Retinal pigment epithelial cell (primary cell): ENCODE data around the gene SND1.

Experiments
- DNase-seq: peaks from one replicate; pipeline ENCODE4 v3.0.0-alpha.2; 2010; ENCODE audit warnings: low read depth
- H3K4me3 ChIP-seq: 2 replicates; pipeline ENCODE4 v1.5.1; 2011; ENCODE audit warnings: mild to moderate bottlenecking, low read length, control low read depth, moderate library complexity
- TF ChIP-seq, protein P1 (sequence below): conservative IDR thresholded peaks from 2 replicates; pipeline ENCODE4 v1.5.1; 2011; ENCODE audit warnings: low read depth, low read length, control low read depth, inconsistent platforms

SND1 gene

DNA sequence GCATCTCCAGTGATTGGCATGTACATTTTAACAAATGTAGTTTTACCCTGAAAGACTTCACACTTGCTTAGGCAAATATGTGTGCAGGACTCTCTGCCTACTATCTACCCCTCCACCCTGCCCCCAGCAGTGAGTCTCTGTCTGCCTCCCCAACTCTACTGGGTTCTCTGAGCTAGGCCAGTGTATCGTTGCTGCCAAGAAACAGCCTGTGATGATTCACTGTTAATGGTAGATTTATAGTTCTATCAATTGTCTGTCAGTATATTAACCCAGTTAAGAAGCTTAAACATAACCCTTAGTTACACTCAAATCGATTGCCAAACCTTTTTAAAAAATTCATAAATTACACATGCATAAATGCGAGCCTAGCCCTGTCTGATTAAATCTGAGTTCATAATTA, 137.0 kb downstream of the SND1 start:
- no peak for DNase-seq
- TF ChIP-seq, protein P1, sequence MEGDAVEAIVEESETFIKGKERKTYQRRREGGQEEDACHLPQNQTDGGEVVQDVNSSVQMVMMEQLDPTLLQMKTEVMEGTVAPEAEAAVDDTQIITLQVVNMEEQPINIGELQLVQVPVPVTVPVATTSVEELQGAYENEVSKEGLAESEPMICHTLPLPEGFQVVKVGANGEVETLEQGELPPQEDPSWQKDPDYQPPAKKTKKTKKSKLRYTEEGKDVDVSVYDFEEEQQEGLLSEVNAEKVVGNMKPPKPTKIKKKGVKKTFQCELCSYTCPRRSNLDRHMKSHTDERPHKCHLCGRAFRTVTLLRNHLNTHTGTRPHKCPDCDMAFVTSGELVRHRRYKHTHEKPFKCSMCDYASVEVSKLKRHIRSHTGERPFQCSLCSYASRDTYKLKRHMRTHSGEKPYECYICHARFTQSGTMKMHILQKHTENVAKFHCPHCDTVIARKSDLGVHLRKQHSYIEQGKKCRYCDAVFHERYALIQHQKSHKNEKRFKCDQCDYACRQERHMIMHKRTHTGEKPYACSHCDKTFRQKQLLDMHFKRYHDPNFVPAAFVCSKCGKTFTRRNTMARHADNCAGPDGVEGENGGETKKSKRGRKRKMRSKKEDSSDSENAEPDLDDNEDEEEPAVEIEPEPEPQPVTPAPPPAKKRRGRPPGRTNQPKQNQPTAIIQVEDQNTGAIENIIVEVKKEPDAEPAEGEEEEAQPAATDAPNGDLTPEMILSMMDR: no peak
- H3K4me3 ChIP-seq: no peak overlapping the region

DNA sequence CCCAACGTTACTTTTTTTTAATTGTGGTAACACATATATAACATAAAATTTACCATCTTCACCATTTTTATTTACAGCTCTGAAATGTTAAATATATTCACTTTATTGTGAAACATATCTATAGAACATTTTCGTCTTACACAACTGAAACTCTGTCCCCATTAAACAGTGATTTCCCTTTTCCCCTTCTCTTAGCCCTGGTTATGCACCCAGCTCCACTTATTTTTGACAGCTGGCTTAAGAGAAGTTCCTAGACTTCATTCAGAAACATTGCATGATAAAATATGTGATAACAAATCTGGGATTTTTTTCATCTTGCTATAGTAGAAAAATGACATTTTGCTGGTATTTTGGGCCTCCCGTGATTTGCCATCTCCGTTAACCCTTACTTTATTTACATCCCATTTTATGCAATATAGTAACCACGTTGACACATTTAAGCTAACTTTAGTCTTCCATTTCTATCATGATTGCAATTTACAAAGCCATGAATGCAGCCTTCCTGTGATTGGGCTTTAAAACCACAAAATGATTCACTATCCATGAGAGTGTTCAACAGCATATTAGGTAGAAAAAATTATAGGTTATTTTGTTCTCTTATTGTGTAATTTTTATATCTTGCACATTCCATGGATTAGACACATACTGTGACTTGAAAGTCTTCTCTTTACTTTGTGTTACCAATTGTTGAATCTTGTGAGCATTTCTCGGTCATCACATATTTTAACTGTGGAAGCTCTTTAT, 139.6 kb downstream of the SND1 start:
- DNase-seq: no peak
- TF ChIP-seq, protein P1: no peak
- no peak overlapping the region for H3K4me3 ChIP-seq

DNA sequence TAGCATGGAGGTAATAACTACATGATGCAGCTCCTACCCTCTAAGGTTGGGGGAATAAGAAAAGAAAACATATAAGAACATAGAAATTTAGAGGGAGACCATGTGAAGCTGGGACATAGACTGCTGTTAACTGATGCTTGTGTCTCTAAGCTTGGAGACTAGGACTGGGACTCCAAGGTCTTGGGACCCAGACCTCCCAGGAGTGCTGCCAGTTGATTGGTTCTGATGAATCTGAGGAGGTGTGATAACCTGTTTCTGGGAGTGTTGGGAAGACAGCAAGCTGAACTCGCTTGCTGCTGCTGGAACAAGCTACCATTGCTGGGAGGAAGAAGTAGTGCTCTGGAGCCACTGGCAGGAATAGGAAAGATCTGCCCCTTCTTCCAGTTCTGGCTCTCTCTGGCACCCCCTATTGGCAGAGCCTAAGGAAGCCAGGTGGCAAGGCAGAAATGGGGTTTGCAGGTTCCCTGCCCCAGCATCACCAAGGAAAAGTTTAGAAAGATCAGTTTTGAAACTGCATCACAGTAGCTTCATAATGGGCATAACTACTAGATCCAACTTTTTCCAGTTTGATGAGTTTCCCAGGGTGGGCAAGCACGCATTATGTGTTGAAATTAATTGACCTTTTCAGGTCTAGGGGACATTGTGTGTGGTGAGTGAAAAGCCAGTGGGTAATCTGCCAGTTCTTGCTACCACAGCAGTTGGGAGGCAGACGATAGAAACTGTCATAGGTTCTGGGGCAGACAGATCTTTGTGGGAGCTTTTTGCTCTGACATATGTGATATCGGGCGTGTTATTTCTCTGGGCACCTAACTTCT, 140.7 kb downstream of the SND1 start:
- TF ChIP-seq, protein P1: peak; percentile 69
- H3K4me3 ChIP-seq: no peak overlapping the region
- DNase-seq: no peak

- TF ChIP-seq, protein P1: no peak
- no peak for DNase-seq
- H3K4me3 ChIP-seq: no peak overlapping the region
Measured at GRCh38 chr7:127793582-127793981, 141.6 kb downstream of the SND1 start.

GRCh38 chr7:127794136-127794535, 142.1 kb downstream of the SND1 start:
- H3K4me3 ChIP-seq: no peak overlapping the region
- TF ChIP-seq, protein P1: no peak
- no peak for DNase-seq

- no peak for DNase-seq
- TF ChIP-seq, protein P1: no peak
- H3K4me3 ChIP-seq: no peak overlapping the region
Measured at GRCh38 chr7:127794551-127794950, 142.6 kb downstream of the SND1 start.
